ENCODE results near the gene VPS8.

VPS8 gene

DNA sequence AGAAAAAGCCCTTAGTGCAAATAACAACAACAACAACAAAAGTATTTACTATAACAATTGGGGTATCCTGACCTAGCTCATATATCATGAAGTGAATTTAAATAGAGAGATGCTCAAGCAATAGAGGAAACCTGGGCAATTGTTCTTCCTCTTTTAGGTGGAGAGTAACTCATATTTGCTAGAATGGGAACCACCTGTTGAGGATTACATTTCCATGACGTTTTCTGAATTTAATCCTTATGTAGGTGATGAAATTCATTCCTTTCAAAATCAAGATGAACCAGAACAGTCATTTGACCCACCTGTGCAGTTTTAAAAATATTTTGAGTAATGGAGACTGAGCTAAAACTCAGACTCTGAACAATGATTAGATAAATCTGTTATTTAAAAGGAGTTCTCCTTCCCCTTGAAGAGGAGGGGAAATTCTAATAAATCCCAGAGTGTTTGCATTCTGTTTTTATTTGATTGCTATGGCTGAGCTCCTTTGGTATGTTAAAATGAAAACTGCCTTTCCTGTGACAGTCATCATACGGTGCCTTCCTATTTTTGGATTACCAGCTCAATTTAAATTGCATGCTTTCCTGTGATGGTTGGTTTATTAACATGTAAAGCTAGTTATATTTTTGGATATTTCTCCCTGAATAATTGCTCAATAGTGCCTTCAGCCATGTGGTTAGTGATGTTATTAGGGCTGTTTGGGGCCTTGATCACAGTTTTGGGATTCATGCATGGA lies 24.3 kb downstream of the VPS8 start:
- DNase-seq = no peak
- intact Hi-C loops (cut with DNase I) = no loop called here

DNA sequence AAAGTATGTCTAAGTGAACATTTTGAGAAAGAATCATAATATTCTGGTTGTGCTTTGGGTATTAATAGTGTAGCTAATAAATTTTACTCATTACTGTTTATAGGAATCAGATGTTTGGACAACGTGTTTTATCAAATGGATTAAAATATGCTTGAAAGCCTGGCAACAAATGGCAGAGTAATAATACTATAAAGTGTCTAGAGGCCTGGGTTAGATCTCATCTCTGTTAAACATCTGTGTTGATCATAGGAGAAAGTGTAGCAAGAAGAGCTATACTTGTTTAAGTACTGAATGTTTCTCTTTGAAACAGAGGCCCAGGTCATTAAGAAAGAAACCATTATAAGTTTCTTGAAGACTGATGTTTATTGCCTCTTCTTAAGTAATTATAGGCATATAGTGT lies 30.5 kb downstream of the VPS8 start:
- intact Hi-C loops (cut with DNase I) = no loop called here
- no peak for DNase-seq

DNA sequence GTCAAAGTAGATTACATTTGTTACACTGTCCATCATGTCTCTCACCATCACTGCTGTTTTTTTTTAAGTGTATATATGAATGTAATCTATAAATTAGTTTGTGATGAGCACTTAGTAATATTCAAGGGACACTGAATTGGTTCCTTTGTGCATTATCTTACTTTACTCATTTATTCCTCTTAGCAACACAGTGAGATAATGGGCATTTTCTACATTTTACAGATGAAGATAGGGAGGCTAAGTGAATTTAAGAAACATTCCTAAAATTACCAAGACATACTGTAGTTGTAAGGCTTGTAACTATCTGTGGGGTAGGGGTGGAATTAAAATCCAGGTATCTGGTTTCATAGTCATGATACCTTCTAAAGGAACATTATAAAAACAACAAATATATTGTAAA lies 33.9 kb downstream of the VPS8 start:
- no peak for DNase-seq
- intact Hi-C loops (cut with DNase I) = no loop called here

DNA sequence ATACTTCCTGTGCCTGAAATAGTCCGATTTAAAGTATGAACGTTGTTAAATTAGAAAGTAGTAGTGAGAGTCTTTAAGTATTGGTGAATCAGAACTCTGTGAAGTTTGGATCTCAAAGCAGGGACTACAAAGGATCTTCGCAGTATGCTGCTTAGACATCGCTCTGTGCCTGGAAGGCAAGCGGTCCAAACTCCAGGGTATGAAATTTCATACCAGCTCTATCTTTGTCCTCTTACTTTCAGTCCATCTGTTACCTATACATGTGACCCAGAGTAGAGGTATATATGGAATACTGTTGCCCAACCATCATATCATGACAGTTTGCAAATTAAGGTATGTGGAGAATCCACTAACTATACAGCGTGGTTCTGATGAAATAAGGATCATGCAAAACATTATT lies 34.5 kb downstream of the VPS8 start:
- intact Hi-C loops (cut with DNase I) = no loop called here
- DNase-seq = no peak

DNA sequence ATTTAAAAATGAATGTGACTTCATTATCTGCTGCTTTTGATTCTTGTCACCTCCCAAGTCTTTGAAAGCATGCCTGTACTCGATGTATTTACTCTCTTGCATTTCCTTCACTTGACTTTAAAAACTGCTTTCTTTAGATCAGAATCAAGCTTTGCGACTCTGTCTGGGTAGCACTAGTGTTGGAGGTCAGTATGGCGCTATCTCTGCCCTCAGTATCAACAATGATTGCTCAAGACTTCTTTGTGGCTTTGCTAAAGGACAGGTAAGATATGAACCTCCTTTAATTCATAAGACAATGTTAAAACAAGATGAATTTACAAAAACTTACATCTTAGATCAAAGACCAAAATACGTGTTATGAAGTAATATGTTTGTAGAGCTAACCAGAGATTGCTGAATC lies 37.0 kb downstream of the VPS8 start:
- intact Hi-C loops (cut with DNase I) = no loop called here
- no peak for DNase-seq

DNA sequence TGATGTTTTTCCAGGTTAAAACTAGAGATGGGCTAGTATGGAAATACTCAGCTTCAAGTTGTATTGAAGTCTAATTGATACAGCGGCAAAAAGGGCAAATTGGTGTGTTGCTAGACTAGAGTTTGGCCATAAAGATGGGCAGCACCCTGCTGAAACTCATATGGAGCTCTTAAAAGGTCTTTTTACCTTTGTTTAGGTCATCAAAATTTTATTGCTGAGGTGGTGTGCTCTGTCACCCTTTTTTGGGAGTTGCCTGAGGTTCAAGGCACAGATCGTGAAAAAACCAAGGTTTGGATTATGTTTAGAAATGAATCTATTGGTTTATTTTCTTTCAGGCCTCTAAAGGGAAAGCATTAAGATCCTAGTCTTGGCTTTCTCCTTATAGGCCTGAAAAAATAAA lies 38.2 kb downstream of the VPS8 start:
- no peak for DNase-seq

DNA sequence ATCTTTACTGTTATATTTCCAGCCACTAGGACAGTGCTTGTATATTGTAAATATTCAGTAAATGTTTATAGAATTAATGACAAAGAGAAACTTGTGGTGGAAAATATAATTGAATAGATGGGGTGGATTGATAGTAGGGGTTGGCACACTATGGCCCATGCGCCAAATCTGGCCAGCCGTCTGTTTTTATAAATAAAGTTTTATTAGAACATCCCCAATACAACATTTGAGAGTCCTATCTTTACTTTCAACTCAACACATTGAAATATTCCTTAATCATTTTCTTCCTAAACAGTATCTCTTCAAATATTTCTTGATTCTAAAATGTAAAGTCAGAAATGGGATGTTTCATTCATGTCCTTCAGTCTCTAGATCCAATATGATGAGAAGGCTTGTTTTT lies 45.1 kb downstream of the VPS8 start:
- intact Hi-C loops (cut with DNase I) = no loop called here
- no peak for DNase-seq

More for the DNA sequence above, 38.2 kb downstream of the VPS8 start:
- intact Hi-C loops (cut with DNase I) = no loop called here

DNA sequence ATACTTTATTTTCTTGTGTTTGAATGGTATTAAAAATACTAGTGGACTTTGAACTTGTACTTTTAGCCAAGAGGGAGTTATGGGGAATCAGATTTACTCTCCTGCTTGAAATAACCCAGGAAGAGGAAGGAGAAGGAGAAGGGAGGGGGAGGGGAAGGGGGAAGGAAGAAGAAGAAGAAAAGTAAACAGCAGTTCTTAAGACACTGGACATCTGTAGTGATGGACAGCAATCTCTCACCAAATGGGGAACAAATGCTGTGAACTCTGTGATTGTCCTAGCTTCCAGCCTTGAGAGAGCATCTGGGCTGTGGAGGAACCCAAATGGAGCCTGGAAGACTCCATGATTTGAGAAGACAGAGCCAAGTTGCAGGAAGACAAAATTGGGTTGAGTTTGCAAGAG lies 52.0 kb downstream of the VPS8 start:
- DNase-seq = no peak
- intact Hi-C loops (cut with DNase I) = no loop called here

DNA sequence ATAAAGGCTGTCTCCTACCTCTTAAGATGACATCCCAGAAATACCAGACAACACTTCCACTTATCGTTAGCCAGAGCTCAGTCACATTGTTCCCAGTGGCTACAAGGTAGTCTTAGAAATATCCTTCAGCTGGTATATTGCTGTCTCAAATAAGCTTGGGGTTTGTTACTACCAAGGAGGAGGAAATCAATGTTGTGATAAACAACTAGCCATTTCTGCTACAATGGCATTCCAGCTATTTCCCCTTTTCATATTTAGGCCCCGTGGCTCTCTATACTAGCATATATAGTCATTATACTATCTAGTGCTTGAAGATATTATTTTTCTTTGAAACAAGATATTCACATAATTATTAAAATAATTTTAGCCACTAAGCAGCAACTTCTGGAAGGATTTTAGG lies 56.5 kb downstream of the VPS8 start:
- intact Hi-C loops (cut with DNase I) = no loop called here
- DNase-seq = no peak

DNA sequence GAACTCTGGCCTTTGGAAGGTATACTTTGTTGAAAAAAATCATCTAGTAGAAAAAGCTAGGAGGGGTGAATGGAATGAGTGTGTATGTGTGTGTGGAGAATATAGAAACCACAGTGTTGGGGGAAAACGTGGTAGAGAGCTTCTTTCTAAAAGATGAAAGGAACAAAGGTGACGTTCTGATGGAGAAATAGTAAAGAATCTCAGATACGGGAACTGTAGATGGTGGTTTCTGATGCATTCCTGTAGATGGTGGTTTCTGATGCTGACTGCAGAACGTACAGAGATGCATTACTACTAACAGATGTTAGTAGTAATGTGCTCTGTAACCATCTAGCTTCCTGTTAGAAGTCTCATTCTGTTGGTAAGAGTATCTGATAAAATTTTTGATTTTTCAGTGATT lies 60.2 kb downstream of the VPS8 start:
- no peak for DNase-seq
- intact Hi-C loops (cut with DNase I) = loop anchor here (10.0 kb wide), 1 partner anchor 303 kb away; no protein-coding TSS in a partner anchor

DNA sequence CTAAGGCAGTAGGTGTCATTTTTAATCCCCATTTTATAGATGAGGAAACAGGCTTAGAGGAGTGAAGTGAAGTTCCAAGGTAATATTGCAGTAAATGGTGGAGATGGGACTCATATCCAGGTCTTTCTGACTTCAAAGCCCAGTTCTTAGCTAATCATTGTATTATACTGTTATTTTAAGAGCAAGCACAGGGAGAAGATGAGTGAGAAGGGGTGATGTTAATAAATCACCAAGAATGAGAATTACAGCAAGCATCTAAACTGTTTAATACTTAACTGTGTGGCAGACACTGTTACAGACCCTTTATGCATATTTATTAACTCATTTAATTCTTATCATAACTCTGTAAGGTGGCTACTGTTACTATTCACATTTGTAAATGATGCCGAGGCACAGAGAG lies 61.2 kb downstream of the VPS8 start:
- intact Hi-C loops (cut with DNase I) = loop anchor here (10.0 kb wide), 1 partner anchor 302 kb away; no protein-coding TSS in a partner anchor
- DNase-seq = no peak

DNA sequence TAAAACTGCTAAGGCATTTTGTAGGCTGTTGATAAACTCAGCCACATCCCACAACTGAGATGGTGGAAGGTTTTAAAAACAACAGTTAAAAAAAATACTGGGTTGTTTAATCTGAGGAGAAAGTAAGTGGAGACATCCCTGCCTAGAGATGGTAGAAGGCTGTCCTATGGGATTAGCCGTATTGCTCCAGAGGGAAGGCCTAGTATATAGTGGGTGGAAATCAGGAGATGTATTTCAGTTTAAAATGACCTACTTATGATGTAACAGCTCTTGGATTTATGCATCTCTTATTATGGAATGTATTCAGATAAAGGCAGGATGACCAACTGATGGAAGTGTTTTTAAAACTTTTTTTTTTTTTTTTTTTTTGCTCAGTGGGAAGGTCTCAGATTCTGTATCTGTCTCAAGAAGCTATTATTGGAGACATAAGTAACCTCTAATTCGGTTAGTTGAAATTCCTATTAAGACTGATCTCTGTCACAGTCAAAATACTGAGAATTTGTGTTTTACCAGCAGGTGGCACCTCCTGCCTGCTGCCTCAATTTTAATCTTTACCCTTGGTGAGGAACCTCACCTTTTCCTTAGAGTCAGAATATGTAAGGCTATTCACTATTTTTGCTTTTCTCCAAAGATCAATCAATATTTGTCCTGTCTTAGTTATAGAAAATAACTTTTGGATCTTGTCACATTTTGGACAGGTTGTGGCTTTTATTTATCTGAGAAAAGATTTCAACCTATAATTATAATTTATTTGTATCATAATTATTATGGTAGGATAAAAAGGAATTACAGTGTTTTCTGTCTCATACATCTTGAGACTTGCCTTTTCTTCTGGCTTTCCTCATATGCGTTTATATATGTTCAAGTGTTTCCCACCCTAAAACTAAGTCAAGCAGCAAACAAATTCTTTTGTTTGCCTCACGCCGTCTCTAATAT lies 63.0 kb downstream of the VPS8 start:
- intact Hi-C loops (cut with DNase I) = loop anchor here (10.0 kb wide), 1 partner anchor 300 kb away; no protein-coding TSS in a partner anchor
- DNase-seq = peak in 28 of 42 donors; percentile 7 to 74 (median 40)

DNA sequence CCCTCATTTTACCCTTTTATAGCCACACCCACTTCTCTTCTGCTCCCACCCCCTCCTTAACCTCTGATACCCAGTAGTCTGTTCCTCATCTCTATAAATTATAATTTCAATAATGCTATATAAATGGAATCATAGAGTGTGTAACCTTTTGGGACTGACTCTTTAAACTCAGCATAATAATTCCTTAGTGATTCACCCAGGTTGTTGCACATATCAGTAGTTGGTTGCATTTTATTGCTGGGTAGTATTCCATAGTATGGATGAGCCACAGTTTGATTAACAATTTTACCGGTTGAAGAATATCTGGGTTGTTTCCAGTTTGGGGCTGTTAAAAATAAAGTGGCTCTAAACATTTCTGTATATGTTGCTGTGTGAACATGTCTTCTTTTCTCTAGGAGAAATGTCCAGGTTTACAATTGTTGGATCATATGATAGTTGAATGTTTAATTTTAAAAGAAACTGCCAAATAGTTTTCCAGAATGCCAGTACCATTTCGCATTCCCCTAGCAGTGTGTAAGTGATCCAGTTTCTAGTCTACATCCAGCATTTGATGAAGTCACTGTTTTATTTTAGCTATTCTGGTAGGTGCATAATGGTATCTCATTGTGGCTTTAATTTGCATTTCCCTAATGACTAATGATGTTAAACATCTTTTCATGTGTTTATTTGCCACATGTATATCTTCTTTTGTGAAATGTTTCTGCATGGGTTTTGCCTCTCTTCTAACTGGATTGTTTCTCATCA lies 68.5 kb downstream of the VPS8 start:
- DNase-seq = no peak
- intact Hi-C loops (cut with DNase I) = no loop called here

DNA sequence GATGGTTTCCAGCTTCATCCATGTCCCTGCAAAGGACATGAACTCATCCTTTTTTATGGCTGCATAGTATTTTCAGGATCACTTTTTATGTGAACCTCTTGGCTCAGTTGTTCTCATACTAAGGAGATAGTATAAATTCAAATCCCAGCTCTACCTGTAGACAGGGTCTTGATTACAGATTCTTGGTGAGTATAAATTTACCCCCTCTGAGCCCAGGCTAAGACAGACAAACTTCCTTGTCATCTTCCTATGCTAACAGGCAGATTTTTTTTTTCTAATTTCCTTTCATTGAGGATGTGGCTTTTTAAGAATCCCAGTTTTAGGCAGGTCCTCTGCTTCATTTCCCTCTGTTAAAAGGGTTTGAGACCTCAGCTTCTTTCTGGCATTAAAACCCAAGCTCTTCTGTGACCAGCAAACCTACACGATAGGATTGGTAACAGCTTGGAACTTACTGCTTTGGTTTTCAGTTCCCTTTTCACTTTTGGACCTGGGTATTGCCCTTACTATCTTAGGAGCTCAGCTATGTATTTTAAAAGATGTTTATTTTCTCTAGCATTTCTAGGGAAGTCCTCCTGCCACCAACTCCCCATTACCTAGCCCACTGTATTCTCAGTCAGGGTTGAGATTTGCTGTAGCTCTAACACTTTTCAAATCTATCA lies 72.5 kb downstream of the VPS8 start:
- intact Hi-C loops (cut with DNase I) = no loop called here

DNA sequence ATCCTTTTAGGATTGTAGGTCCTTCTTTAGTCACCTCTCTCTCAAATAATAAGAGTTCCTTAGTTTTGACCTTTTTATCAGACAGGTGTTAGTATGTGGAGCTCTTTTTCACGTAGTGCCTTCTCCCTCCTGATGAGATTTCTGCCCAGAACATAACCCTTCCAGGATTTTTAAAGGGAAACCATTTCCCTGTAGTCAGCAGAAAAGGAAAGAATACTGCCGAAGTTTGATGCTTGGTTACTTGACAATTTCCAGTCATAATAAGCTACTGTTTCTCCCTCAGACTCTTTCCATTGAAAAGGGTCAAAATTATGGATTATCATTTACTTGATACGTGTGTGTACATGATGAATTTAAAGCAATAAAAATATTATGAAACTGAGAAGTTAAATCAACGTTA lies 73.1 kb downstream of the VPS8 start:
- no peak for DNase-seq
- intact Hi-C loops (cut with DNase I) = no loop called here

More for the DNA sequence above, 72.5 kb downstream of the VPS8 start:
- DNase-seq = no peak

DNA sequence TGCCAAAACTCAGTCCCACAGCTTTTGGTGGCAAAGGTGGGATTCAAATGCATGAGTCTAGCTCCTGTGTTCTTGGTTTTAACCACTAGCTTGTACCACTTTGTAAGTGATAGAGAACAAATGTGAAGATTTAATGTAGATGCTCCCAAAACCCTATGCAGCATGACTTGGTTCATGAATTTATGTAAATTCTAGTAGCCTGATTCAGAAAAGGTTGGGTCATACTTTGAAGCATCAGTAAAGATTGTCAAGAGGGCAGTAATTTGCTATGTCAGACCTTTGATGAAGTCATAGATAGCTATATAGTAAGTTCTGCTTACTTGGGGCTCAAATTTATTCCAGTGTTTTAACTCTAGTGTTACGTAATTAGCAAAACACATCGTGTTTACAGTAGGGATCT lies 75.6 kb downstream of the VPS8 start:
- no peak for DNase-seq
- intact Hi-C loops (cut with DNase I) = no loop called here

DNA sequence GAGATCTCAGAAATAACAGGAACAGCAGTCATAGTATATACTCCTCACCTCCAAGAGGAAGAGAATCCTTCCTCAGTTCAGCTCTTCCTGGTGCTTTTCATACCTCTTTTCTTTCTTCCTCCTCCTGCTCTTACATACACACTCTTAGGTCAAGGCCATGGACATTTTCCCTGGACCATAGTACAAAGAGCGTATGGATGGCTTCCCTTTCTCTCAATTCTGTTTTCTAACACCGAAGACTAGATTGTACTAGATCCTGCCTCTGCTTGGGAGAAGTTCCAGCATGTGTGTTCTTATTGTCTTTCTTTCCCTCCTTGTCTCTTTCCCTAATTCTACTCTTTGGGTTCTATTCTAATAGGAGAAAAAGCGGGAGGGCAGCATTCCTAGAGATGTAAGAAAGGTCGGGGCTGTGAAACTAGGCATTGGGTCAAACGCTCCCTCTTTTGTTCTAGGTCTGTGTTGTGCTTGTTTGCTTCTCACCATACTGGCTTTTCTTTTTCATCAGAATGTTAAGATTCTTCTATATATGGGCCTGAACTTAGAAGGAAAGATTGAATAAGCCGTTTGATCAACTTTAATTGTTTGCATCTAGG lies 77.4 kb downstream of the VPS8 start:
- no peak for DNase-seq
- intact Hi-C loops (cut with DNase I) = no loop called here

DNA sequence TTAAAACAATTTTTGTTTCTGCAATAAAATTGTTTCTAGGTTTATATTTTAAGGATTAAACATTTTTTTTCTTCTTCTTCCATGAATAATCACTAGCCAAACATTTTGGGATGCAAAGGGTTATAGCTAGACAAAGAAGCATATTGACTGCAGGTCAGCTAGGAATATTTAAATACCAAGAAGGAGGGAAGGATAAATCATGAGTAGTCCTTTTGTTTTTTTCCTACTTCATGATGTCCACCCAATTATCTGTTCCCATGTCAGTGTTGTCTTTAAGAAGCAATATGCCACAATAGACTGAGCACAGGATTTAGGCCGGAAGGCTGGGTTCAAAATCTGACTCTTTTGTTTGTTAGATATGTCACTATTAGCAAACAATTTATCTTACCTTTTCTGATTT lies 82.1 kb downstream of the VPS8 start:
- DNase-seq = no peak
- intact Hi-C loops (cut with DNase I) = no loop called here

DNA sequence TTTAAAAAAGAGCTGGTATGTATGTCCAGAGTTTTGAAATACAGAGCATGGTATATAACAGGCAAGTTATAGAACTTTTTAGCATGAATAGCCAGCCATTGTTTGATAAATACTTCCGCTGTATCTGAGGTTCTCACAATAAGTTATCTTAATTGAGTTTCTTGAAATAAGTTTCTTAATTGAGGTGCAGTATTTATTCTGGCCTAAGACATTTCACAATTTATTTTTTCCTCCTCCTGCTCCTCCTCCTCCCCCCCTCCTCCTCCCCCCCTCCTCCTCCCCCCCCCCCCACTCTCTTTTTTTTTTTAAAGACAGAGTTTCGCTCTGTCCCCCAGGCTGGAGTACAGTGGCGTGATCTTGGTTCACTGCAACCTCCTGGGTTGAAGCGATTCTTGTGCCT lies 83.4 kb downstream of the VPS8 start:
- no peak for DNase-seq
- intact Hi-C loops (cut with DNase I) = no loop called here

Data from head of caudate nucleus (tissue), 42 donors.